HL-60 (cell line): ENCODE data around the gene AVPR1B.

Experiments used
- CTCF ChIP-seq: IDR thresholded peaks from one replicate; pipeline ENCODE4 v1.5.1; 2011; ENCODE audit warnings: low read length, control low read depth, inconsistent platforms; ENCODE audit not compliant: insufficient read depth
- REST ChIP-seq: IDR thresholded peaks from 2 replicates; pipeline ENCODE4 v1.6.1; 2012; ENCODE audit warnings: low read depth; ENCODE audit not compliant: insufficient replicate concordance

GRCh38 chr1:206145771-206146290 is 28.6 kb upstream of the AVPR1B start:
- TF ChIP-seq CTCF: no peak
- no peak for TF ChIP-seq REST
